Measurements from ENCODE around the gene FTO. TPM values are rescaled to one million over a fixed set of nuclear protein-coding genes. Genes with fewer than 3 reads are reported as not detected.

The FTO gene
- total RNA-seq, 4 donors from 2014 or later = 125 to 182 (median 164) TPM

GRCh38 chr16:54051821-54052220, 347.9 kb downstream of the FTO start:
- Histone ChIP-seq H3K27ac (no peak overlapping the region), H3K36me3 (no peaks in the 10 kb centered on the region), H3K9me3 (no peaks in the 10 kb centered on the region), H3K4me1 (no peaks in the 10 kb centered on the region), H3K4me3 (replicated peaks in 1 of 3) (no peak overlapping the region), H3K27me3 (no peaks in the 10 kb centered on the region)
- WGBS, 2 donors = 92 to 93% methylated on average over 5 of the region's 5 CpGs
- intact Hi-C loops (cut with DNase I) = no loop called here
- DNase-seq = no peak
- TF ChIP-seq POLR2A (IDR thresholded peaks at IDR 0.05) (no peak), CTCF (IDR thresholded peaks at IDR 0.05) (no peak)

- intact Hi-C loops (cut with DNase I) = no loop called here
- Histone ChIP-seq H3K27ac (no peak overlapping the region), H3K4me1 (no peaks in the 10 kb centered on the region), H3K36me3 (no peaks in the 10 kb centered on the region), H3K9me3 (no peaks in the 10 kb centered on the region), H3K4me3 (replicated peaks in 1 of 3) (no peak overlapping the region), H3K27me3 (no peaks in the 10 kb centered on the region)
- no peak for TF ChIP-seq CTCF (IDR thresholded peaks at IDR 0.05)
- no peak for TF ChIP-seq POLR2A (IDR thresholded peaks at IDR 0.05)
- WGBS, 2 donors = 84 to 88% methylated on average over 5 of the region's 5 CpGs
- no peak for DNase-seq
These were observed 348.3 kb downstream of the FTO start for GRCh38 chr16:54052271-54052670.

GRCh38 chr16:54053891-54054820, 350.2 kb downstream of the FTO start:
- no peaks in the 10 kb centered on the region for H3K36me3 ChIP-seq
- H3K27ac ChIP-seq = no peak overlapping the region
- H3K4me3 ChIP-seq (replicated peaks in 1 of 3) = no peak overlapping the region
- no peak for DNase-seq
- H3K9me3 ChIP-seq = no peaks in the 10 kb centered on the region
- intact Hi-C loops (cut with DNase I) = no loop called here
- WGBS, 2 donors = 94% methylated on average over 16 of the region's 16 CpGs
- TF ChIP-seq POLR2A (IDR thresholded peaks at IDR 0.05) (no peak), CTCF (IDR thresholded peaks at IDR 0.05) (no peak)
- no peaks in the 10 kb centered on the region for H3K27me3 ChIP-seq
- H3K4me1 ChIP-seq = no peaks in the 10 kb centered on the region

- no peaks in the 10 kb centered on the region for H3K36me3 ChIP-seq
- H3K9me3 ChIP-seq = no peaks in the 10 kb centered on the region
- intact Hi-C loops (cut with DNase I) = no loop called here
- H3K27me3 ChIP-seq = no peaks in the 10 kb centered on the region
- 83 to 86% methylated on average over 4 of the region's 4 CpGs for WGBS, 2 donors
- H3K4me3 ChIP-seq (replicated peaks in 1 of 3) = no peak overlapping the region
- no peak overlapping the region for H3K27ac ChIP-seq
- TF ChIP-seq CTCF (IDR thresholded peaks at IDR 0.05) (no peak), POLR2A (IDR thresholded peaks at IDR 0.05) (no peak)
- H3K4me1 ChIP-seq = no peaks in the 10 kb centered on the region
- no peak for DNase-seq
These were observed 351.2 kb downstream of the FTO start for GRCh38 chr16:54055191-54055590.

GRCh38 chr16:54055864-54056263, 351.9 kb downstream of the FTO start:
- DNase-seq = no peak
- TF ChIP-seq POLR2A (IDR thresholded peaks at IDR 0.05) = no peak
- H3K27ac ChIP-seq = no peak overlapping the region
- no peaks in the 10 kb centered on the region for H3K4me1 ChIP-seq
- H3K36me3 ChIP-seq = no peaks in the 10 kb centered on the region
- no peak overlapping the region for H3K4me3 ChIP-seq (replicated peaks in 1 of 3)
- WGBS, 2 donors = 76 to 77% methylated on average over 3 of the region's 3 CpGs
- H3K9me3 ChIP-seq = no peaks in the 10 kb centered on the region
- intact Hi-C loops (cut with DNase I) = no loop called here
- H3K27me3 ChIP-seq = no peaks in the 10 kb centered on the region

Measured in thyroid gland (tissue), 4 donors.